Measurements from ENCODE around the gene TRPM3. TPM values are rescaled to one million over a fixed set of nuclear protein-coding genes. Genes with fewer than 3 reads are reported as not detected.

Gene TRPM3
- total and polyA plus RNA-seq, 9 of the 15 experiments (the other 6 are each of a cell fraction or from before 2014, with no cell fraction given), result 0.04 TPM; not detected in 8

GRCh38 chr9:70883963-70884793 lies 237.2 kb downstream of the TRPM3 start:
- H3K27me3 ChIP-seq (ENCODE audit: control insufficient read depth in 2 of 2, insufficient read depth in 2 of 2, low read length in 2 of 2), result no peaks in the 10 kb centered on the region
- no peak overlapping the region for H3K4me2 ChIP-seq (ENCODE audit: insufficient read depth, low read length)
- intact Hi-C loops (cut with micrococcal nuclease), result no loop called here
- H3K9me1 ChIP-seq (ENCODE audit: control insufficient read depth, insufficient read depth, low read length), result no peaks in the 10 kb centered on the region
- ChIA-PET POLR2A (no interaction called here), CTCF (ENCODE audit: low intra/inter-chr PET ratio) (no interaction called here)
- no peaks in the 10 kb centered on the region for H3K4me1 ChIP-seq (replicated peaks in 1 of 2; ENCODE audit: control insufficient read depth in 2 of 2, insufficient read depth in 2 of 2, low read length in 2 of 2)
- H3K27ac ChIP-seq (ENCODE audit: extremely low read depth, low read depth, low read length), result no peak overlapping the region
- ATAC-seq, result no peak
- no peak for TF ChIP-seq DIDO1 (tag; IDR thresholded peaks at IDR 0.05; ENCODE audit: low read depth)
- TF ChIP-seq ARHGAP35 (IDR thresholded peaks at IDR 0.05; ENCODE audit: partially characterized antibody), result no peak
- TF ChIP-seq KAT8 (IDR thresholded peaks at IDR 0.05; ENCODE audit: low read depth), result no peak
- no peak for TF ChIP-seq ATF3 (IDR thresholded peaks at IDR 0.05)
- TF ChIP-seq ATF3 (CRISPR knock-in tag; conservative IDR thresholded peaks at IDR 0.05), result no peak
- no peak overlapping the region for H2AFZ ChIP-seq (ENCODE audit: low read depth, low read length)
- H3K79me2 ChIP-seq (ENCODE audit: control insufficient read depth, insufficient read depth, low read length), result no peaks in the 10 kb centered on the region
- H3K4me3 ChIP-seq, result no peak overlapping the region
- no peaks in the 10 kb centered on the region for H4K20me1 ChIP-seq (replicated peaks; ENCODE audit: control insufficient read depth, insufficient read depth, low read length)
- no peak for DNase-seq (ENCODE audit: extremely low read depth in 1 of 4, low spot score in 3 of 4)
- H3K9me3 ChIP-seq (replicated peaks; ENCODE audit: control insufficient read depth, insufficient read depth, low read depth, low read length), result no peaks in the 10 kb centered on the region
- BruUV-seq (replicated peaks), result no TSS peak
- no peak overlapping the region for H3K9ac ChIP-seq (ENCODE audit: insufficient read depth in 1 of 2, low read depth in 2 of 2, low read length in 2 of 2)
- H3K36me3 ChIP-seq (ENCODE audit: control insufficient read depth, insufficient read depth, low read length), result no peaks in the 10 kb centered on the region
- in situ Hi-C loops (cut with MboI), result no loop called here
- FAIRE-seq, result no peak
- WGBS (ENCODE audit: insufficient coverage, low coverage, missing lambda C conversion rate), result 4% methylated on average over 7 of the region's 7 CpGs

All from K562 (cell line).